ENCODE measurements around the gene KIR2DL1.
"Not testable (repeated sequence)": the region's sequence is repeated elsewhere in the genome, so short reads cannot be mapped to it uniquely, and the experiment has no call there.

The KIR2DL1 gene

GRCh38 chr19:54741950-54742349 lies 27.6 kb upstream of the KIR2DL1 start:
- H3K27me3 ChIP-seq (ENCODE audit: insufficient read depth, low read length); H3K4me1 ChIP-seq (ENCODE audit: insufficient read depth, low read length); H3K4me3 ChIP-seq (ENCODE audit: low read length); H3K27ac ChIP-seq (ENCODE audit: low read length); H3K36me3 ChIP-seq (ENCODE audit: insufficient read depth, low read depth, low read length); H3K9ac ChIP-seq (ENCODE audit: low read depth, low read length): not testable (repeated sequence)
- peaks cover 50% of the 10 kb centered on the region for H3K9me3 ChIP-seq (ENCODE audit: insufficient read depth, low read depth, low read length)

- H3K9me3 ChIP-seq (ENCODE audit: insufficient read depth, low read depth, low read length) = peaks cover 36% of the 10 kb centered on the region
- not testable (repeated sequence) for H3K36me3 ChIP-seq (ENCODE audit: insufficient read depth, low read depth, low read length); H3K9ac ChIP-seq (ENCODE audit: low read depth, low read length); H3K27me3 ChIP-seq (ENCODE audit: insufficient read depth, low read length); H3K4me3 ChIP-seq (ENCODE audit: low read length); H3K27ac ChIP-seq (ENCODE audit: low read length); H3K4me1 ChIP-seq (ENCODE audit: insufficient read depth, low read length)
Observed at GRCh38 chr19:54744080-54744479, 25.5 kb upstream of the KIR2DL1 start.

DNA sequence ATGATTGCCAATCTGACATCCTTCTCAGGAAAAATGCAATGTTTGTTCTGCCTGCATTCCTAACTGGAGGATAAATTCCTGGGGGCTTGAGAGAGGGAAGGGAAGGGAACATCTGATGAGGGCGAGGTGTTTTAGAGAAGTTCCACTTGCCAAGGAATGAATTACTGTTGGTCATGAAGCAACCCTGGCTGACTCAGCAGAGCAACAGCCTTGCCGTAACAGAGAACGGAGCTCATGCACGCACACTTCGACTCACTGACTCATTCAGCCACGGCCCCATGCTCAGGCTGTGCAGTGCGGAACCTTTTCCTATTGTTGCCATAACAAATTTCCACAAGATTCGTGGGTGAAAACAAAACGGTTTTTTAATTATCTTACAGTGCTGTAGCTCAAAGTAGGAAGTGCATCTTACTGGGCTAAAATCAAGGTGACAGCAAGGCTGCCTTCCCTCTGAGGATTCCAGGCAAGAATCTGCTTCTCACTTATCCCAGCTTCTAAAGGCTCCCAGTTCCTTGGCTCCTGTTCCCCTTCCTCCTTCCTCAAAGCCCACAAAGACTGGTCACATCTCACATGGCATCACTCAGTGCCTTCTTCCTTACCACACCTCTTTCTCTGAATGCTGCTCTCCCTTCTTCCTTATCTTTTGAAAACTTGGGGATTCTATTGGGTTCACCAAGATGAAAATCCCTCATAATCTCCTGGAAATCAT lies 21.8 kb upstream of the KIR2DL1 start:
- H3K9me3 ChIP-seq (ENCODE audit: insufficient read depth, low read depth, low read length) = peaks cover 29% of the 10 kb centered on the region
- H3K4me1 ChIP-seq (ENCODE audit: insufficient read depth, low read length); H3K27ac ChIP-seq (ENCODE audit: low read length); H3K36me3 ChIP-seq (ENCODE audit: insufficient read depth, low read depth, low read length); H3K9ac ChIP-seq (ENCODE audit: low read depth, low read length); H3K4me3 ChIP-seq (ENCODE audit: low read length); H3K27me3 ChIP-seq (ENCODE audit: insufficient read depth, low read length): not testable (repeated sequence)

GRCh38 chr19:54750276-54750675 lies 19.3 kb upstream of the KIR2DL1 start:
- not testable (repeated sequence) for H3K36me3 ChIP-seq (ENCODE audit: insufficient read depth, low read depth, low read length); H3K9ac ChIP-seq (ENCODE audit: low read depth, low read length); H3K27ac ChIP-seq (ENCODE audit: low read length); H3K4me1 ChIP-seq (ENCODE audit: insufficient read depth, low read length); H3K4me3 ChIP-seq (ENCODE audit: low read length); H3K27me3 ChIP-seq (ENCODE audit: insufficient read depth, low read length)
- H3K9me3 ChIP-seq (ENCODE audit: insufficient read depth, low read depth, low read length) = peaks cover 36% of the 10 kb centered on the region

GRCh38 chr19:54756204-54757110 lies 13.1 kb upstream of the KIR2DL1 start:
- not testable (repeated sequence) for H3K27ac ChIP-seq (ENCODE audit: low read length); H3K4me3 ChIP-seq (ENCODE audit: low read length); H3K4me1 ChIP-seq (ENCODE audit: insufficient read depth, low read length); H3K9ac ChIP-seq (ENCODE audit: low read depth, low read length); H3K36me3 ChIP-seq (ENCODE audit: insufficient read depth, low read depth, low read length); H3K27me3 ChIP-seq (ENCODE audit: insufficient read depth, low read length)
- H3K9me3 ChIP-seq (ENCODE audit: insufficient read depth, low read depth, low read length) = peaks cover 47% of the 10 kb centered on the region

GRCh38 chr19:54758577-54758976 lies 11.0 kb upstream of the KIR2DL1 start:
- not testable (repeated sequence) for H3K27me3 ChIP-seq (ENCODE audit: insufficient read depth, low read length); H3K36me3 ChIP-seq (ENCODE audit: insufficient read depth, low read depth, low read length); H3K27ac ChIP-seq (ENCODE audit: low read length); H3K9ac ChIP-seq (ENCODE audit: low read depth, low read length); H3K4me3 ChIP-seq (ENCODE audit: low read length); H3K4me1 ChIP-seq (ENCODE audit: insufficient read depth, low read length)
- peaks cover 40% of the 10 kb centered on the region for H3K9me3 ChIP-seq (ENCODE audit: insufficient read depth, low read depth, low read length)

GRCh38 chr19:54764219-54764618 lies 5.4 kb upstream of the KIR2DL1 start:
- H3K36me3 ChIP-seq (ENCODE audit: insufficient read depth, low read depth, low read length); H3K27ac ChIP-seq (ENCODE audit: low read length); H3K4me1 ChIP-seq (ENCODE audit: insufficient read depth, low read length); H3K4me3 ChIP-seq (ENCODE audit: low read length); H3K9ac ChIP-seq (ENCODE audit: low read depth, low read length); H3K27me3 ChIP-seq (ENCODE audit: insufficient read depth, low read length): not testable (repeated sequence)
- H3K9me3 ChIP-seq (ENCODE audit: insufficient read depth, low read depth, low read length) = peaks cover 29% of the 10 kb centered on the region

GRCh38 chr19:54766464-54766863 lies 3.1 kb upstream of the KIR2DL1 start:
- not testable (repeated sequence) for H3K4me3 ChIP-seq (ENCODE audit: low read length); H3K27me3 ChIP-seq (ENCODE audit: insufficient read depth, low read length); H3K36me3 ChIP-seq (ENCODE audit: insufficient read depth, low read depth, low read length); H3K27ac ChIP-seq (ENCODE audit: low read length); H3K4me1 ChIP-seq (ENCODE audit: insufficient read depth, low read length); H3K9ac ChIP-seq (ENCODE audit: low read depth, low read length)
- H3K9me3 ChIP-seq (ENCODE audit: insufficient read depth, low read depth, low read length) = peaks cover 45% of the 10 kb centered on the region

DNA sequence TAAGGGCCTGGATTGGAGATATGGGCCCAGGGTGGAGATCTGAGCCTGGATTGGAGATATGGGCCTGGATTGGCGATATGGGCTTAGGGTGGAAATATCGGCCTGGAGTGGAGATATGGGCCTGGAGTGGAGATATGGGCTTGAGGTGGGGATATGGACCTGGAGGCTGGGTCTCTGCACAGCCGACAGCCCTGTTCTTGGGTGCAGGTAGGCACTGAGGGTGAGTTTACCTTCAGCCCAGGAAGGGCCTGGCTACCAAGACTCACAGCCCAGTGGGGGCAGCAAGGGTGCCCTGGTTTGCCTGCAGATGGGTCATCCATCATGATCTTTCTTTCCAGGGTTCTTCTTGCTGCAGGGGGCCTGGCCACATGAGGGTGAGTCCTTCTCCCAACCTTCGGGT lies 918 bp downstream of the KIR2DL1 start:
- H3K27ac ChIP-seq (ENCODE audit: low read length); H3K4me1 ChIP-seq (ENCODE audit: insufficient read depth, low read length); H3K9ac ChIP-seq (ENCODE audit: low read depth, low read length); H3K36me3 ChIP-seq (ENCODE audit: insufficient read depth, low read depth, low read length); H3K27me3 ChIP-seq (ENCODE audit: insufficient read depth, low read length); H3K4me3 ChIP-seq (ENCODE audit: low read length): not testable (repeated sequence)
- H3K9me3 ChIP-seq (ENCODE audit: insufficient read depth, low read depth, low read length) = peaks cover 63% of the 10 kb centered on the region

DNA sequence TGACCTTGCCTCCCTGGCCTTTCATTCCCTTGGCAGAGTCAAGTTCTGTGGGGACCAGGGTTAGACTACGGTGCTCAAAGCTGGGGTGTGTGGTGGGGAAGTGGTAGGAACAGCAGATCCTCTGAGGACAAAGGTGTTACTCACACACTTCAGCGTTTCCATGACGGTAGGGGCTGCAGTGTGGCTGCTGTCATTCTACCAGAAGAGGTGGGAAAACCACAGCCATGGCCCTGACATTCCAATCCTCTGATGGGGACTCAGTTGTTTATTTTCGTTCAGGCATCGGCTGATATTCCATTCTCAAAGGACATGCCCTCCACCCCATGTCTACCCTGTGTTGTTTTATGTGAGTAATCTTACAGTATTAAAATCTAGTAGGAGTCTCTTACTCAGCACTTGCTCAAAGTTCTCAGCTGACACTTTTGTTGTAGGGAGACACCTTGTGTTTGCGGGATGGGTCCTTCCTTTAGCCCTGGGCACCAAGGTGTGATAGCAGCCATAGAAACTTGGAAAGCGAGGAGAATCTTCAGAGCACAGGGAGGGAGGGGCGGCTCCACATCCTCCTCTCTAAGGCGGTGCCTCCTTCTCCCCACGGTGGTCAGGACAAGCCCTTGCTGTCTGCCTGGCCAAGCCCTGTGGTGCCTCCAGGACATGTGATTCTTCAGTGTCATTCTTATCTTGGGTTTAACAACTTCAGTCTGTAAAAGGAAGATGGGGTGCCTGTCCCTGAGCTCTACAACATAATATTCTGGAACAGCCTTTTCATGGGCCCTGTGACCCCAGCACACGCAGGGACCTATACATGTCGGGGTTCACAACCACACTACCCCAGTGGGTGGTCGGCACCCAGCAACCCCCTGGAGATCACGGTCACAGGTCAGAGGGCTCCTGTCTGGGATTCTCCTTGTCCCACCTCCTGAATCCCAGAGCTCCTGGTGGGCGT lies 1.7 kb downstream of the KIR2DL1 start:
- H3K4me1 ChIP-seq (ENCODE audit: insufficient read depth, low read length); H3K4me3 ChIP-seq (ENCODE audit: low read length); H3K36me3 ChIP-seq (ENCODE audit: insufficient read depth, low read depth, low read length); H3K27ac ChIP-seq (ENCODE audit: low read length); H3K27me3 ChIP-seq (ENCODE audit: insufficient read depth, low read length); H3K9ac ChIP-seq (ENCODE audit: low read depth, low read length): not testable (repeated sequence)
- H3K9me3 ChIP-seq (ENCODE audit: insufficient read depth, low read depth, low read length) = peaks cover 65% of the 10 kb centered on the region

DNA sequence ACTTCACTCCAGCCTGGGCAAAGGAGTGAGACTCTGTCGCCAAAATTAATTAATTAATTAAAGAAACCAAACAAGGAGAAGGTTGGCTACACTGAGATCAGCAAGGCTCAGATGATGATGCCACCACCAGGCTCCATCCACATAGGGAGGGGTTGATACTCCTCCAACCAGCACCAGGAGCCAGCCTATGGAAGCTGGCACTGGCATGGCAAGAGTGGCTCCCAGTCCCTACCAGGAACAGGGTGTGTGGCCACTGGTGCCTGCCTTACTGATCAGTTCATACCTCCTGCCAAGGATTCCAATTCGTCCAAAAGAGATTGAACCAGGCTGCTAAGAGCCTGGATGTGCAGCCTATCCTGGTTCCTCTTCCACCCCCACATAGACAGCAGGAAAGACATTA lies 3.1 kb downstream of the KIR2DL1 start:
- H3K4me1 ChIP-seq (ENCODE audit: insufficient read depth, low read length); H3K36me3 ChIP-seq (ENCODE audit: insufficient read depth, low read depth, low read length); H3K4me3 ChIP-seq (ENCODE audit: low read length); H3K27me3 ChIP-seq (ENCODE audit: insufficient read depth, low read length); H3K27ac ChIP-seq (ENCODE audit: low read length); H3K9ac ChIP-seq (ENCODE audit: low read depth, low read length): not testable (repeated sequence)
- peaks cover 68% of the 10 kb centered on the region for H3K9me3 ChIP-seq (ENCODE audit: insufficient read depth, low read depth, low read length)

All from iPS-20b (cell line).